ENCODE data around the gene CDK15.
A peak's percentile ranks its signal among the peaks of the same experiment; 100 is the strongest.
"Not testable (repeated sequence)": the region's sequence is repeated elsewhere in the genome, so short reads cannot be mapped to it uniquely, and the experiment has no call there.

CDK15 gene

GRCh38 chr2:201806442-201807170, at the start of gene CDK15:
Gene CDK15, plus strand, starts transcription at chr2:201806537. Its CDS starts 128 bp downstream, at chr2:201806665.
- FAIRE-seq: no peak

- FAIRE-seq: no peak
These were observed 48.1 kb upstream of the CDK15 start for GRCh38 chr2:201758234-201758633.

DNA sequence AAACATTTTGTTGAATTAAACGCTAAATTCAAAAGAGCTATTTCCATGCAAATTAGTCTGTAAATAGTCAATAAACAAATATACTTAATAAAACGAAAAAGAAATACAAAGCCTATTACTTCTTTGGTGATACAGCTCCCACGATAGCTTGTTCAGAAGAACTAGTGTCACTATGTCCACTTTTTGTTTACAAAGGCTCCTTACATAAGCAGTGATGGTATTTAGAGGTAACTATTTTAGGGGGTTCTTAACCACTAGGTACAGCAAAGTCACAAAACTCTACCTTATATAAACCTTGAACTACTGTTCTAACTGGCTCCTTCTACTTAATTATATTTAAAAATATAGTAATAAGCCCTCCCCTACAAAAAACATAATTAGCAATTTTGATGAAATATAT, 47.5 kb upstream of the CDK15 start:
- no peak for FAIRE-seq

- no peak for FAIRE-seq
These were observed 46.8 kb upstream of the CDK15 start for GRCh38 chr2:201759567-201759966.

DNA sequence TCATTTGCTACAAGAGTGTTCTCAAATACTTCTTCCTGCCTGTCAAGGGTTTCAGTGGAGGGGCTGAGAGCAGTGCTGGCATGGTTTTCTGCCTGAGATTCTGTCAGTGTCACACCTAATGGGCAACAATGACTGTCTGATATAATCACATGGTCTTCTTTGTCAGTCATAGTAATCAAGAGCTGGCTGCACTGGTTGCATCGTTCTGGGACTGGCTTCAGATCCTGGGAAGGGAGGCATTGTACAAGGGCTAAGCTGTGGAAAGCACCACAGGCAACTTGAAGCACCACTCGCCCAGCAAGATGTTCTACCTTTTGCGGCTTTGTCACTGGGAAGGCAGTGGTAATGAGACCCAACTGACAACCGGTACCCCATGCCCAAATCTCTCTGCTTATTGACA, 45.2 kb upstream of the CDK15 start:
- no peak for FAIRE-seq

GRCh38 chr2:201764469-201764868, 41.9 kb upstream of the CDK15 start:
- FAIRE-seq: not testable (repeated sequence)

DNA sequence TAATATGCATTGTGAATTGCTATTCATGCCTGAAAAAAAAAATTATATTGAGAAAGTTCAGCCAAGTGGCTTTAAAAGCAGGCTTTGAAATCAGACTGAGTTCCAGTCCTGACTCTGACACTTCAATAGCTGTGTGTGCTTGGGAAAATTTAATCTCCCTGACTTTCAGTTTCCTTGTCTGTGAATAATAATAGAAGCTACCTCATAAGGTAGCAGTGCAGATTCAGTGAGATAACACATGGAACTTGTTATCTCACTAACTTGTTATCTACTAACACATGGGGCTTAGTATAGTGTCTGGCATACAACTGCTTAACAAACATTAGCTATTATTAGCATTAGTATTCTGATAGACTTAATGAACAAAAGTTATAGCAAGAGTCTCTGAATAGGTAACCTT, 40.5 kb upstream of the CDK15 start:
- FAIRE-seq: no peak

- FAIRE-seq: no peak
These were observed 37.4 kb upstream of the CDK15 start for GRCh38 chr2:201768918-201769317.

DNA sequence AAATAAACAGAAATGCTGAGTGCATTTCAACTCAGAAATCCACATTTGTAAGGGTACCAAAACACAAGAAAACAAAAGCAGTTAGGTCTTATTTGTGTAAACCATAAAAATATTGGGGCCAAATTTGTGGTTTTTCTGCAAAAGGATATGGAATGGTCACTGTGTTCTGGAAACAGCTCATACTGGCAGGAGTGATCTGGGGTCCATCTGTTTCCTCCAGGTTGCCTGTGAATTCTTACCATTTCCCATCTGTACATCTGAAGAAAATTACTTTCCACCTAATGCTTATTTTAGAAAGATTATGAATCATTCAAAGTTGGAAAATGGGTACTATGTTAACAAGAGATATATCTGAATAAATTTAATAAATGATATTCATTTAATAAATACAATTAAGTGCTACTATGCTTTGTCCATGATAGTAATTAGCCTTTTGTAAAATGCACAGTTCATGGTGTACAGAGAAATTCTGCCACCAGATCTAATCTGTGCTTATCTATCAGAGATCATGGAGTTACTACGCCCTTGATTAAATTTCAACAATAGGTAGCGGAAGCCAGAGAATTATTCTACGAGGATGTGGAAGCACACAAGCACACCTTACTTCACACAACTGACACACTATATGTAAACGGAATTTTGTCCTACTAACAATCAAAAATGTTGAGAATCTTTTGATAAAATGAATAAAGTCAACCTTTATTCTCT, 36.5 kb upstream of the CDK15 start:
- no peak for FAIRE-seq

DNA sequence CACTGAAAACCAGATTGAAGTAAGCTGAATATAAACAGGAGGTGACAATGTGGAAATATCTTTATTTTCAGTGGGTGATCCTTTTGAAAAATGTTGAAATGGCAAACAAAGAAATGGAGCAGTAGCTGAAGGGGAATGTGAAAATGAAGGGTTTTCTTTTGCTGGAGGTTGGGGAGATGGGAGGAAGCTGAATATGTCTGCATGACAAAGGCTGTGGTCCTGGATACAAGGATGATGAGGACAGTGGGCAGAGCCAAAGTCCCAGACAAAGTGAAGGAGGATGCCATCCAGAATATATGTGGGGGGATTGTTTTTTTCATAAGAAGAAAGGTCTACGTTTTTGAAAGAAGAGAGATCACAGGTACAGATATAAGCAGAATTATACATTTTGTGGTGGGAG, 32.3 kb upstream of the CDK15 start:
- no peak for FAIRE-seq

- no peak for FAIRE-seq
These were observed 31.8 kb upstream of the CDK15 start for GRCh38 chr2:201774546-201774945.

GRCh38 chr2:201775326-201775725, 31.0 kb upstream of the CDK15 start:
- FAIRE-seq: no peak

- FAIRE-seq: no peak
These were observed 29.3 kb upstream of the CDK15 start for GRCh38 chr2:201777043-201777442.

DNA sequence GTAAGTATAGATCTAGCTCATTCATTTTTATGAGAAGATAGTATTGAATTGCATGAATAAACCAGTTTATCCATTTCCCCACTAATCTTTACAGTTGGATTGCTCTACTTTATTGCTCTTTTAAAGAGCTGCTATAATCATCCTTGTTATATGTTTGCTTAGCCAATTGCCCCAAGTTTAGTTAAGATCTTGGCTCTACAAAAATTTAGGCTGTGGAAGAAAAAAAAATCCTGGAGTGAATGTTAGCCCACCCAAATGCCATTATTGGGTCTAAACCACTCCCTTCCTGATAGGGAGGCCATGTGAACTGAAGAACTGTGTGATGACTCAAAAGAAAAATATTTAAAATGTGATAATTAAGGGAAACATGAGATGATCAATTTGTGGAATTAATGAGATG, 28.5 kb upstream of the CDK15 start:
- FAIRE-seq: no peak

- FAIRE-seq: no peak
These were observed 26.2 kb upstream of the CDK15 start for GRCh38 chr2:201779901-201780673.

- FAIRE-seq: peak; percentile 94
These were observed 25.5 kb upstream of the CDK15 start, which contains the start of gene ALS2 for GRCh38 chr2:201780674-201781493. Gene ALS2, minus strand, starts transcription at chr2:201780933. Its CDS starts 12,048 bp downstream, at chr2:201768885.

DNA sequence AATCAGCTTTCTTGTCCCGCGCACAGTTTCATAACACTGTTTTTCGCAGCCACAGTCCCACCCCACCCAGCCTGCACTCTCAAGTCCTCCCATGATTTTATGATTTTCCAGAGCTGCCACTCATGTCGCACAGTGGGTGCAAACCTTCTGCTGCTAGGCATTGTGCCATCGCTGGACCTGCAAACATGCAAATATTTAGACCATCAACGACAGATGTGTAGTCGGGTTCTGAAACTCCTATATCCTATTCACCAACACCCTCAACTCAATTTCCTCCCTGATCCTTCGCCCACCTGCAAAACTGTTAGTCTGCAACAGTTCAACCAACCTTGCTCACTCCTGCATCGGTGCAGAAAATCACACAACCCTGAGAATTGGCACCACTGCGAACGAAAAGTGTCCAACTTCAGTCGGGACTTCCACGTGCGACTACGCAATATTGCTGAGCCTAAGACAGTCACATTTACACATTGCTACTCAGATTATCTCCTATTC, 24.7 kb upstream of the CDK15 start:
- no peak for FAIRE-seq

- no peak for FAIRE-seq
These were observed 21.8 kb upstream of the CDK15 start for GRCh38 chr2:201784563-201784962.

DNA sequence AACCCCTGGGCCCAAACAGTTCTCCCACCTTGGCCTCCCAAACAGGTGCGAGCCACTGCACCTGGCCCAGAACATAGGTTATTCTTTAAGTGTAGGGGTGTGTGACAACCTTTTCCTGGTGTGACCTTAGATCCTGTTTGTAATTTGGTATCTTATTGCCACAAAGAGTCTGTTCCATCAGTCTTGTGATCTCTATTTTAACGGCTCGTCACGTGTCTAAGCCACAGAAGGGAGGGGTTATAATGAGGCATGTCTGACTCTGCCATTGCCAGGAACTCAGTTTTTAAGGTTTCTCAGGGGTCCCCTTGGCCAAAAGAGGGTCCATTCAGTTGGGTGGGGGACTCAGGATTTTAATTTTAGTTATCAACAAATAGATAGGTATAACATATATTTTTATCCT, 21.2 kb upstream of the CDK15 start:
- FAIRE-seq: no peak

- FAIRE-seq: no peak
These were observed 19.9 kb upstream of the CDK15 start for GRCh38 chr2:201786471-201786870.

- no peak for FAIRE-seq
These were observed 18.0 kb upstream of the CDK15 start for GRCh38 chr2:201788371-201788770.

DNA sequence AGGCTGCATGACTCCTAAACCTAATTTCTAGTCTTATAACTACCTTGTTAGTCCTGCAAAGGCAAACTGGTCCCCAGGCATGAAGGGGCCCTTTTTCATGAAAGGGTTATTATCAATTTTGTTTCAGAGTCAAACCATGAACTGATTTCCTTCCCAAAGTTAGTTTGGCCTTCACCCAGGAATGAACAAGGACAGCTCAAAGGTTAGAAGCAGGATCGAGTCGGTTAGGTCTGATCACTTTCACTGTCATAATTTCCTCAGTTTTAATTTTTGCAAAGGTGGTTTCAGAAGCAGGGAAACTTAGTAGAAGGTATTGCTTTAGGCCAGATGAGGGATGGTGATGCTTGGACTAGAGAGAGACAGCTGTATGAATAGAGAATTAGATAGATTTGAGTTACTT, 16.9 kb upstream of the CDK15 start:
- FAIRE-seq: no peak
